Stimulated activated CD8-positive, alpha-beta memory T cell treated with anti-CD3 and anti-CD28 coated beads, Interleukin-15, amount 100 ng/mL, for 4 hours (primary cell): Measurements from ENCODE around the gene STK32A.
A peak's percentile ranks its signal among the peaks of the same experiment; 100 is the strongest.
"Not testable (repeated sequence)": the region's sequence is repeated elsewhere in the genome, so short reads cannot be mapped to it uniquely, and the experiment has no call there.

Experiments
- DNase-seq, 2 donors: peaks; one replicate each; pipeline ENCODE4 v3.0.0-alpha.2; 2020; ENCODE audit warnings: low read depth in 2 of 2

The STK32A gene

DNA sequence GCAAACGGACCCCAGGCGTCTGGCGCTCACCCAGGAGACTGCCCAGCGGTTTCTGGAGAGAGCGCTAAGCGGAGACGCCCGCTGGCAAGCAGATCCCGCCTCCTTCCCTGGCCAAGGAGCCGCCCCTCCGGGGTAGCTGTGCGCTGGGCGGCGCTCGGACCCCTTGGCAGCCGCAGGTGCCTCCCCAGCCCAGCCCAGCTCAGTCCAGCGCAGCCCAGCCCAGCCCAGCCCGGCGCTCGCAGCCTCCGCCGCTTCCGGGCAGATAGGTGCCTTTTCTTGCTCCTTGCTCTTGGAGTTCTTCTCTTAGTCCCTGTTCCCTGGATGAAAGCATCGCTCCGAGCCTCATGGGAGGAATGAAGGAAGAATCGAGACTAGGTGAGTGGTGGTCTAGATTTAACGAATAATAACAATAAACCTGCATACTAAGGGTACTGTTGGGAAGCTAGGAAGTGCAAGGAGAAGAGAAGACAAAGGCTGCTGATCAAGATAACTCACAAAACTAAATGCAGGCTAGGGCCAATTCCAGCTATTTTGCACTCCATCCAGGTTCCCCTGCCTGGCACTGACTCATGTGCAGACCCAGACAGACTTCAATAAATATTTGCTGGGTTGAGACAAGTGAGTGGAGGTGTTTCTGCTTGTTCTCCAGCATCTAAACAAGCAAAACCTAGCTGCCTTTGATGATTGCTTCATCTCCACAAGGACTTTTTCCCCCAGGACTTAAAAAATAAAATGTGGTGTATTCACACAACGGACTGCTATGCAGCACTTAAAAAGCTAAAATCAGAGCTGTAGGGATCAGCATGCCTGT lies at the start of gene STK32A:
Gene STK32A, plus strand, starts transcription at position 202 of the 811 bp plus-strand sequence. CDS start 4,609 bp downstream, outside the sequence.
- no peak for DNase-seq

DNA sequence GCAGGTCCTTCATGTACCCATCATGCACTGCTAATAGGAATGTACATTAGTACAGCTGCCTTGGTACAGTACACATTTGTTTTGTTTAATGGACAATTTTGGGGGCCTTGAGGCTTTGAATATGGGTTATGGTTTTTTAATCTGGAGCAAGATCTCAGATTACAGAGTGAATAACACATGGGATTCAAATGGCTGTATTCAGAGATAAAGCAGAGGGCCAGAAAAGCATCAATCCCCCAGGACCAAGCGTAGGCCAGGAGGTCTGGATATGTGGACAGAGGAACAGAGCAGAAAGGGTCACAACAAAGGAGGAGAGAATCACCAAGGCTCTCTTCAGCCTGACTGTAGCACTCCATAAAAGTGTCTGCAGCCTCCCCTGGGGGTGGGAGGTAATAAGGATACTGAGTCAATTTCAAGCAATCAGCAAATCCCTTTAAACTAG lies 47.7 kb upstream of the STK32A start:
- no peak for DNase-seq

DNA sequence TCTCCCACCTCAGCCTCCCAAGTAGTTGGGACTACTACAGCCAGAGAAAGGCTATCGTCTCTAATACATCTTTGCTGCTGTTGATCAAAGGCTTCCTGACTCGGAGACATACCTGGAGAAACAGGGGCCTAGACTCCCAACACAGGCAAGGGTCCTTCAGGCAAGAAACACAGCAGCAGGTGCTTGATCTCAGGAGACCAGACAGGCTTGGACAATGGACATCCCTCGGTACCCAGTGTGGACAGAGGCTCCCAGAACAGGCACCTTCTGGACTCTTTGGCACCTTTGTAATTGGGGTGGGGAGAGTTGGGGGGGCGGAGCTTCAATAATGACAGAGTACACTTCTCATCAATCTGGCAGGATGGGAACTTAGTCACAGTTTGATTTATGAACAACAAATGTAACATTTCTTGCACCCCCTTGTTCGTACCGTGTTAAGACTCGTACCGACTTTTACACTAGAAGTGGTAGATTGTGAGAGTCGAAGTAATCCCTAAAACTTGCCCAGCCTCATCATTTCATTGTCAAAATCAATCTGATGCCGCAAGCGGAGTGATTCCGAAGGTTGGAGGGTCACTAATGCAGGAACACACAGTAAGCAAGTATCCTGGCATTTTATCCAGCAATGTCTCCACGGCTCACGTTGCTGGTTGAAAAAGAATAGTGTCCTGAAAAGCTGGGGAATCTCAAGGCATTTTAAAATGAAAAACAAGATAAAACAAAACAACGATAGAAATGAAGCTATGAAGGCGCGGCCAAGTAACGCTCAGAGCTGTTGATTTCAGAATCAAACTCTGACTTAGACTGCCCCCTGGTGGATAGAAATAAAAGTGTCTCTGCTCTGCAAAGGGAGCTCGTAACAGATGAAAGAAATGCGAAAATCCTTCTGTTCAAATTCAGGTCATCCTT lies 46.4 kb upstream of the STK32A start:
- DNase-seq = peak in 1 of 2 donors; percentile 6

DNA sequence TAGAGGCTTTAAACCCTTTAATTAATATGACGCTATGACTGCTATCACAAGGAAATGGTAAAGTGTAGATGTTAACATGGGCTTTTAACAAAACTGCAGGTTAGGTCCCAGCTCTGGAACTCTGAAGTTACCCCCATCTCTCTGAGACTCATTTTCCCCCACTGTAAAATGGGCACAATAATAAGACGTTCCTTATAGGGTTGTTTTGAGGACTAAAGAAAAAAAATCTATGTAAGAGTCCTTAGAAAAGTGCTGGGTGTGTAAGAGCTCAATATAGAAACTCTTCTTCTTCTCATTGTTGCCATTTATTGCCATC lies 45.8 kb upstream of the STK32A start:
- DNase-seq = no peak

DNA sequence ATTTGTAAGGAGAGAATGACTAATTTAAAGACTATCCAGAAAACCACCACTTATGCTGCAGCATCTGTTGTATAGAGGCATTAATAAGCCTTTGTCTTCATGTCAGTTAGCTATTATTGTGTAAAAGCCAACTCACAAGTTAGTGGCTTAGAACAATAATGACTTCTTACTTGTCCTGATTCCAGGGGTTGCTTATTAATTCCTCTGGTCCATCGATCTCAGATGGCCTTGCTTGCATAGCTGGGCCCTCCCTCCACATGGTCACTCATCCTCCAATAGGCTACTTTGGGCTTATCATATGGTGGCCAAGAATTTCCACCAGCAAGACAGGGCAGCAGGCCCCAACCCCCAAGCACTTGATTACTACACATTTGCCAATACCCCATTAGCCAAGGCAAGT lies 44.5 kb upstream of the STK32A start:
- DNase-seq = no peak

DNA sequence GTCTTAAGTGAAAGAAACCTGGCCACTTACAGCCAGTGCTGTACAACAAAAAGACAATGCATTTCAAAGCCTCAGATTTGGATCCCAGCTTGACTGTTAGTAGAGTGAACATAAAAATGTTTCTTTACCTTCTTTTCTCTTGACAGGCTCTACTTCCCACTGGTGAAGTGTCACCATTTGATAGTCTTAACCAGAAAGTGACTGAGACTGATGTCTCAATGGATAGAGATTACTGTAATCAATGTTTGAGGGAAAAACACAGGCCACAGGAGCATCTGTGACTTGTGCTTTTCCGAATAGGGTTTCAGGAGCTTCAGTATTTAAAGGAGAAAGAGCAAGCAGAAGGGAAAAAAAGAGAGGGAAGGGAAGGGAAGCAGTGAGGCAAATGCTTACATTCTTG lies 41.7 kb upstream of the STK32A start:
- no peak for DNase-seq

DNA sequence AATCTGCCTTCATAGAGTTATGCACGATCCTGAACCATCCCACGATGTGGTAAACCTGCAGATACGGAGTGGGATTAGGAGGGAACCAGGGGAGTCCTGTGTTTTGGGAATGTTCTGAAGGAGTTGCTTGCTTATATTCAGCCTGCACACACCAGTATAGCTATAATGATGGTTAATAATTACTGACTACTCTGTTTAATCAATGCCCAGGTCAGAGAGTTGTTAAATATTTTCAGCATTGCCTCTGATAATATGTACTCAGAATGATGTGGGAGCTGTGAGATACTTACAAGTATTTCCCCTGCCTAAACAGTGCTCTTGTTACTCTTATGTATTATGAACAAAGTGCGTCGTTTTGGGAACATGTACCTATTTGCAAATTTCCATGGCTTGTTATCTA lies 34.8 kb upstream of the STK32A start:
- no peak for DNase-seq

DNA sequence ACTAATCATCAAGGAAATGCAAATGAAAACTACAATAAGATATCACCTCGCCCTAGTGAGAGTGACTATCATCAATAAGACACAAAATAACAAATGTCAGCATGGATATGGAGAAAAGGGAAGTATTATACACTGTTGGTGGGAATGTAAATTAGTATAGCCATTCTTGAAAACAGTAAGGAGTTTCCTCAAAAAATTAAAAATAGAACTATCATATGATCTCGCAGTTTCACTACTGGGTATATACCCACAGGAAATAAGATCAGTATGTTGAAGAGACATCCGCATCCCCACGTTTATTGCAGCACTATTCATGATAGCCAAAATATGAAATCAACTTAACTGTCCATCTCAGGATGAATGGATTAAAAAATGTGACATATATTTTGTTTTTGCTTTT lies 31.6 kb upstream of the STK32A start:
- no peak for DNase-seq

DNA sequence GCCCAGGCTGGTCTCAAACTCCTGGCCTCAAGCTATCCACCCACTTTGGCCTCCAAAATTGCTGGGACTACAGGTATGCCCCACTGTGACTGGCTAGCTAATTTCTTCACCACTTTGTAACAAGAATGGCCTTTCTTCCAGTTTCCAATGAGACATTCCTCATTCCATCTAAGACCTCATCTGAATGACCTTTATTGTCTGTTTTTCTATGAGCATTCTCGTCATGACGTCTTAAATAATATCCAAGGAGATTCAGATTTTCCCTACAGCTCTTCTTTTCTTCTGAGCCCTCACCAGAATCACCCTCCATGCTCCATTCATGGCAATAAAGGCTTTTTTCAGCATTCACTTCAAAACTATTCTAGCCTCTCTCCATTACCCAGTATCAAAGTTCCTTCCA lies 30.2 kb upstream of the STK32A start:
- no peak for DNase-seq

DNA sequence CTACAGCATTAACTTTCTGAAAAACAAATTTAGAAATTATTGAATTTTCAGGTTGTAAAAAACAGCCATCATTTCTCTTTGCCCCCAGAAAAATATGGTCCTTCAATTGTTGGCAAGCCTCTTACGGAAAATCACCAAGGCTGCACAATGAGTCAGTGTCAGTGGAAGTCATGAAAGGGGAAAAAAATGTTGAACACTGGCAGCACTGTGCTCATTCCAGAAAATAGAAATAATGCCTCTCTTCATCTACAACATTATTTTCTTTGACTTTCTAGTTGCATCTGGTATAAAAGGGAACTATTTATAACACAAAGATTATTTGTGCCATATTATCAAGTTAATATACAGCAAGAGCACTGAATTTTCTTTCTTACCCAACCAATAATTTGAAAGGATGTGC lies 26.7 kb upstream of the STK32A start:
- DNase-seq = no peak

DNA sequence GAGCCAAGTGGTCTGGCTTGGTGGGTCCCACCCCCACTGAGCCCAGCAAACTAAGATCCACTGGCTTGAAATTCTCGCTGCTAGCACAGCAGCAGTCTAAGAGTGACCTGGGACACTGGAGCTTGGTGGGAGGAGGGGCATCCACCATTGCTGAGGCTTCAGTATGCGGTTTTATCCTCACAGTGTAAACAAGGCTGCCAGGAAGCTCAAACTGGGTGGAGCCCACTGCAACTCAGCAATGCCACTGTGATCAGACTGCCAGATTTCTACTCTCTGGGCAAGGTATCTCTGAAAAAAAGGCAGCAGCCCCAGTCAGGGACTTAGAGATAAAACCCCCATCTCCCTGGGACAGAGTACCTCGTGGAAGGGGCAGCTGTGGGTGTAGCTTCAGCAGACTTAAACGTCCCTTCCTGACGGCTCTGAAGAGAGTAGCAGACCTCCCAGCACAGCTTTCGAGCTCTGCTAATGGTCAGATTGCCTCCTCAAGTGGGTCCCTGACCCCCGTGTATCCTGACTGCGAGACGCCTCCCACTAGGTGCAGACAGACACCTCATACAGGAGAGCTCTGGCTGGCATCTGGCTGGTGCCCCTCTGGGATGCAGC lies 18.2 kb upstream of the STK32A start:
- DNase-seq = no peak

DNA sequence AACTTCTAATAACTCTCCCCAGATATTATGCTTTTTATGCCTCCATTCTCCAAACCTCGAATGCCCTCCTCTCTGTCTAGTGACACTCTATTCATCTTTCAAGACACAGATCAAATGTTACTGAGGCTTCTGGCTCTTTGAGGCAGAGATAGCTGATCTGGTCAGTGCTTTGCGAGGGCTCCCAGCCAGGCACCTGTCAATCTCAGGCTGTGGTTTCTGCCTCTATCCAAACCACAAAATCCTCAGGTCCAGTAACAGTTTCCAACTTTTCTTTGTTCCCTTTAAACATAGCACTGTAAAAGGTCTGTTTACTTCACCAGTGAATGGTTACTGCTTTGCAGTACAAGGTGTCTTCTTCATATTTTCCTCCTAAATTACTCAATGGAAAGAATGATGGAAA lies 11.5 kb upstream of the STK32A start:
- DNase-seq = no peak

DNA sequence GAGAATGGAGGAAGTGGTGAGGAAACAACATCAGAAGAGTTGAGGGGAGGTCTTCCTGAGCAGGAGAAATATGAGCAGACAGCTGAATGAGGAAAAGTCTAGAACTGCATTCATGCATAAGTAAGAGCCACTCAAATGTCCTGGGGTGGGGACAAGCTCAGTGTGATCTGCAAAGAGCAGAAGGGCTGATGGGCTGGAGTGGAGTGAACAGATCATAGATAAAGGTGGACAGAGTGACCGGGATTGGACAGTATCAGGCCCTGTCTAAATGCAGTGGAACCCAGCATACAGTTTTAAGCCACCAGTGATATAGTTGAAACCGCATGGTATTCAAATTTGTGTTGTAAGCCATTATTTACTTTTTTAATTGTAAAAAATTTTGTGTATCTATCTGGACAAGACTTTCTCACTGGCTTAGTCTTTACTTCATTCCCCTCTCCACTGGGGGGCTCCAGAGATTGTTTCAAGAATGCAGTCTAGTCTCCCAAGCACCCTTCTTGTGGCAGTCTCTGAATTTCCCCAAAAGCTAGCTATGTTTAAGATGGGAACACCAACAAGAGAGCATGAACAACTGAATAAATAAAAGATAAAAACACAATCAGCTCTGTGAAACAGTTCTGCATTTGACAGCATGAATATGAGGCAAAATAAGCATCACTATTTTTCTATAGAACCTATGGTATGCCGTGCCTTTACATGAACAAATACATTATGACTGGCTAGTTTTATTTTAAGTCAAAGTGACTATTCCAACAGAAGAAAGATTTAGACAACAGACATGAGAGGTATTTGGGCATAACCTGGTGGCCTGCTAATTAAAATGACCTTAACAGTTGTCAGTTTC lies 10.7 kb upstream of the STK32A start:
- no peak for DNase-seq

DNA sequence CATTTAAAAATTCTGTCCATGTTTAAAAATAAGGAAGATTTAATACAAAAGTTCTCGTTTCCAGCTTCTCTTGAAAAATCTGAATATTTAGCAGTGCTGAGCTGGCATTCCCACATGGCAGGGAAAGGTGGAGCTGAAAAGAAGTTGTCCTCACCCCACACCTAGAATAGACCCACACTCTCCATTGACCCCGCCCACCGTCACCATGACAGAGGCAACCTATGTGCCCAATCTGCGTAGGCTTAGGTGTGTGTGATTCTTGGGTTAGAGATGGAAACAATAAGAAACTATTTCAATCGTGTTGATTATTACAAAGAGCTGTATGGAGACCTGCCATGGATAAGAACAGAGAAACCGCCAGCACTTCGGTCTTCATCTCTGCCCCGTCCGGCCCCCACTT lies 8.9 kb upstream of the STK32A start:
- no peak for DNase-seq

DNA sequence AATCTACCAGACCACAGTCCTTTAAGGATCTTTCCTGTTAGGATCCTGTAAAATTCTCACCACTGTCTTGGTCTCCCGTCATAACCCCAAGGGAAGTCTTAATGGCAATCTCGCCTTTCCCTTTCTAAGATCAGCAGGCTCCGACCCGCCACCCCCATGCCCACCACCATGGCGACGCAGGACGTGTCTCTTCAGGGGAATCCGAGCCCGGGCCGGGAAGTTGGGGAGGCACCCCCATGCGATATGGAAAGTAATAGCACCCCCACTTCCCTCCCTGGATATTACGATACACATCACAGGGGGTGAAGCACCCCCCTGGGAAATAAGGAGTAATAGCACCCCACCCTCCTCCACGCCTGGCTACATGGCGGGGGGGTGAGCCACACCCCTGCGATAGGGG lies 8.3 kb upstream of the STK32A start:
- DNase-seq = no peak

DNA sequence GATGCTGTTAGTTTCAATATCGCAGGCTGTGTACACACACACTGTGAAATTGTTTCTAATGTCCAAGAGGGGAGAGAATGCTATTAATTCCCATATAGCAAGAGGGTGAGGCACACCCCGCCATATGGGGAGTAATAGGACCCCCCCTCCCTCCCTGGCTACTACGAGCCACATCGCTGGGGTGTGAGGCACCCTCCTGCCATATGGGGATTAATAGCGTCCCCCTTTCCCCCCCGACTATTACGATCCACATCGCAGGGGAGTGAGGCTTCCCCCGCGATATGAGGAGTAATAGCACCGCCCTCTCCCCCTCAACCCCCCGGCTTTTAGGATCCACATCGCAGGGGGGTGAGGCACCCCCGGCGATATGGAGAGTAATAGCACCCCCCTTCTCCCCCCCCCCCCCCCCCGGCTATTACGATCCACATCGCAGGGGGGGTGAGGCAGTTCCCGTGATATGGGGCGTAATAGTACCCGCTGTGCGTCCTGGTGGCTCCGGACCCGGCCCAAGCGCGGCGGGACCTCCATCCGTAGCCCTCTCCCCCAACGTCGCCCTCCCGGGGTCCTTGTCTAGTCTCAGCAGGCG lies 494 bp upstream of the STK32A start:
- DNase-seq = no peak

DNA sequence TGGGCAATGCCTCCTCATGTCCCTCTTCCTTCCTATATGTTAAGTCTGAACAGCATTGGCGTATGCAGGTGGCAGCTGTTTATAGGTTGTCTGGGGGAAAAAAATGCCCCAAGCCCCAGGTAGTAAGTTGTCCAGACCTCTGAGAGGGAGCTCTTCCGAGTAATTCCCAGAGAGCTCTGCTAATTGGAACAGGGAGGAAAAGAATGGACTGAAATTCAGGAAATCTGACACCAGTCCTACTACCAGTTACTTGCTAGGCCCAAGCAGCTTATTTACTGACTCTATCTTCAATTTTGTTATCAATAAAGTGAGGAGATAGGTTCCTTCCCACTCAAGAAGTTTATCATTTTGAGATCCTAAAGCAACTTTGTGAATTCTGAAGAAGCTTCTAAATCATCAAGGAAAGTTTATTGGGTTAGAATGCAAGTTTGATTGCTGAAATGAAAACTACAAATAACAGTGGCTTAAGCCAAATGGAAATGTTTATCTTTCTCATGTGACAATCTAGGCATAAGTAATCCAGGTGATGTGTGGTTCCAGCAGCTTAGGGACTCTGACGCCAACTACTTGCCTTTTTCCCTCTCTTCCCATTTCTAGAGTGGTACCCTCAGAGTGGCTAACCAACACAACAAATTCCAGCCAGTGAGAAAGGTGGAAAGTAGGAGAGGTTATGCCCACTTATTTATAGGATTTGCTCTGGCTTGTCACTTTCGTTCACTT lies 5.6 kb downstream of the STK32A start:
- DNase-seq = no peak

DNA sequence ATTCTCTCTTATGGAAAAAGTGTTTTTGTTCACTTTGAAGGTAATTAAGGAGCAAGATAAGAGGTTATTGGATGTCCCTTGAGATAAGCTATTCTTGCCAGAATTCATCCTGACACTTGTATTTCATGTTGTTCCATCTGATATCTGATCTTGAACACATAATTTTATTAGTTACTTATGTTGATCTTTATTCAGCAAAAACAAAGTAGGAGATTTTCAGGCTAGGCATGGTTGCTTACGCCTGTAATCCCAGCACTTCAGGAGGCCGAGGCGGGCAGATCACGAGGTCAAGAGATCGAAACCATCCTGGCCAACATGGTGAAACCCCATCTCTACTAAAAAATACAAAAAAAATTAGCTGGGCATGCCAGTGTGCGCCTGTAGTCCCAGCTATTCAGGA lies 8.4 kb downstream of the STK32A start:
- not testable (repeated sequence) for DNase-seq

DNA sequence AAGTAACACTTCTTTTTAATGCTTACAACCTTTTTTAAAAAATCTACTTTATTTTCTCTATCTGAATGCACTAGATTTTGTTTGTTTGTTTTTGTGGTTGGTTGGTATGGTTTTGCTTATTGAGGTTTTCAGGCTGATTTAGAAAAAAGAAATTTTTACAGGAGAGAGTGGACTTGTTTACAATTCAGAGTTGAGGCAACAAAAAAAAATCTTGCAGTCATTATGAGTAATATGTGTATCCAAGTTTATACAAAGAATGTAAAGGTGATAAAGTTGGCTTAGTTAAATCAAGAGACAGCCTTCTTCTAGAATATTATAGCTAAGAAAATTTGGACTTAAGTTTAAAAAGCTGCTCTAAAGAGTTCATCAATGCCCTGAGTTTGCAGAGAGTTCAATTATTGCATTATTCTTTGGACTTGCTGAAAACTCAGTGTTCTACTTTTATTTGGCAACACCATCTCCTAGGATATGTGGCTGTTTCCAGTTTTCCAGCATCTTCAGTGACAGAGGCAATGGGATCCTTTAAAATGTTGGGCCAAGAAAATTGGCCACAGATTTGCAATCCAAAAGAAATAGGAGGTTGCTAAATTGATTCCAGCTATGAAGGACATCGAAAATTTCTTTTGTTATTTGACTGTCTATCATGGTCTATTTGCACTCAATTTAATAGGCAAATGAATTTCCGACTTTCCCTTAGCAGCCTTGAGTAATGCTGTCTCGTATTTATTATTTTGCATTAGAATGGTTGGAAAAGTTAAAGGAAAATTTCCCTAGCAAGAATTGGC lies 10.7 kb downstream of the STK32A start:
- no peak for DNase-seq

DNA sequence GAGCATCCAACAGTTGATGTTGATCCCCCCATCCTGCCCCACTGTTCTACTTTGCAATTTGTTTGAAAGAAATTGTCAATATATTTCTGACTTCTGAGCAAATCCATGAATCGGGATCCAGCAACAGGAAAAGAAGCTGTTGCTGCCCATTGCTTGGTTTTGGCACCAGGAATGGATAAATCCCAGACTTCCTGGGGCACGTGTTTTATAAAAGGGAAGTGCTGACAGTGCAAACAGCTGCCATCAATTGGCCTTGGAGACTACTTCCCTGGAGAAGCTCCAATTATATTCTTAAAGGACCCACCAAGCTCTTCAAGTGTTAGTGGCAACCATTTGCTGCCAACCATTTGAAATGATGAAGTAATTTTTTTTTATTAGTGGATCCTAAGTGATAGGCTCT lies 13.7 kb downstream of the STK32A start:
- DNase-seq = no peak
